GM21360 (cell line): ENCODE data around the gene TCP10L.
"Not testable (repeated sequence)": the region's sequence is repeated elsewhere in the genome, so short reads cannot be mapped to it uniquely, and the experiment has no call there.

Source experiments
- ATAC-seq: cut with Tn5 transposase; IDR thresholded peaks from one replicate; pipeline ENCODE4 v1.9.1; 2021; ENCODE audit warnings: mild to moderate bottlenecking, moderate library complexity; ENCODE audit not compliant: unreplicated experiment

The TCP10L gene, protein sequence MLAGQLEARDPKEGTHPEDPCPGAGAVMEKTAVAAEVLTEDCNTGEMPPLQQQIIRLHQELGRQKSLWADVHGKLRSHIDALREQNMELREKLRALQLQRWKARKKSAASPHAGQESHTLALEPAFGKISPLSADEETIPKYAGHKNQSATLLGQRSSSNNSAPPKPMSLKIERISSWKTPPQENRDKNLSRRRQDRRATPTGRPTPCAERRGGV

GRCh38 chr21:32585042-32585710 lies at the start of gene TCP10L:
Gene TCP10L (minus strand): TSS chr21:32585523. CDS start chr21:32584304, 1,219 bp downstream.
- no peak for ATAC-seq

DNA sequence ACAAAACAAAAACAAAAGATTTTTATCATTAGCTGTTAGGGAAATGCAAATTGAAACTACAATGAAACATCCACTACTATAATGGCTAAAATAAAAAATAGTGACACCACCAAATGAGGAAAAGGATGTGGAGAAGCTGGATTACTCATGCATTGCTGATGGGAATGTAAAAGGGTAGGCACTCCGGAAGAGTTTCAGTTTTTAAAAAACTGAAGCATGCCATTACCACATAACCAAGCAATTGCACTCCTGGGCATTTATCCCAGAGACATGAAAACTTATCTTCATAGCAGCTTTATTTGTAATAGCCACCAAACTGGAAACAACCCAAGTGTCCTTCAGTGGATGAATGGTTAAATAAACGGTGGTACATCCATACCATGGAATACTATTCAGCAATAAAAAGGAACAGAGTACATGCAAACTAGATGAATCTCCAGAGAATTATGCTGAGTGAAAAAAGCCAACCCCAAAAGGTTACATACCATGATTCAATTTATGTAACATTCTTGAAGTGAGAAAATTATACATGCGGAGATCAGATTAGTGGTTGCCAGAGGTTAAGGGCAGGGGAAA lies 41.4 kb upstream of the TCP10L start:
- ATAC-seq, result no peak

DNA sequence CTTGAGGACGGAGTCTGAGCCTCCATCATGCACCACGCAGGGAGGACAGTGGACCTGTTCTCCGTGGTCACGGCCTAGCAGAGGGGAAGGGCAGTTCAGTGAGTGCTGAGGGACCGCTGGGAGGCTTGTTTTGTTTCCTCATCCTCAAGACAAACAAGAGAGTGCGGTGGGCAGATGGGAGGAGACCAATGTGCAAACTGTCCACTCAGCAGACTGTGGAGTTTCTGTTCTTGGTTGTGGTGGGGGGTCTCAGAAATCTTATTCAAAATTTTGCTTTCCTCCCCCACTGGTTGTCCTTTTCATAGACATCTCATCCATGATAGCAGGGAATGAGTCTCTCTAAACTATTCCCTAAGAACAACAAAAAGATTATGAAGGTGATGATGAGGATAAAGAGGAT lies 32.9 kb upstream of the TCP10L start:
- not testable (repeated sequence) for ATAC-seq

- ATAC-seq, result no peak
Observed at GRCh38 chr21:32613436-32614043, 28.2 kb upstream of the TCP10L start.

DNA sequence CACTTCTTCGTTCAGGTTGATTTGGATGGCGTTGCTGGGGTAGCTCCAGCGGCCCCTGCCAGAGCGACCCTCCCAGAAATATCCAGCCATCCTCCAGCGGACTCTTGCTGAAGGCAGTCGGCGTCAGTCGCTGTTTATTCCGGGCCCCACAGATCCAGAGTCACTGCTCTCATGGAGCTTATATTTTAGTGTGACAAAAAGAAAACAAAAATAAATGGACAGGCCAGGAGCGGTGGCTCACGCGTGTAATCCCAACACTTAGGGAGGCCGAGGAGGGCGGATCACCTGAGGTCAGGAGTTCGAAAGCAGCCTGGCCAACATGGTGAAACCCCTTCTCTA lies 27.6 kb upstream of the TCP10L start:
- no peak for ATAC-seq

GRCh38 chr21:32612075-32612998 lies 27.0 kb upstream of the TCP10L start, which contains the start of gene CFAP298:
Gene CFAP298 (minus strand): TSS chr21:32612377. CDS start chr21:32612243, 134 bp downstream.
- peak; percentile 95 for ATAC-seq

GRCh38 chr21:32611471-32611997 lies 26.2 kb upstream of the TCP10L start:
- no peak for ATAC-seq

GRCh38 chr21:32610940-32611339 lies 25.6 kb upstream of the TCP10L start:
- not testable (repeated sequence) for ATAC-seq

GRCh38 chr21:32608851-32609250 lies 23.5 kb upstream of the TCP10L start:
- no peak for ATAC-seq

DNA sequence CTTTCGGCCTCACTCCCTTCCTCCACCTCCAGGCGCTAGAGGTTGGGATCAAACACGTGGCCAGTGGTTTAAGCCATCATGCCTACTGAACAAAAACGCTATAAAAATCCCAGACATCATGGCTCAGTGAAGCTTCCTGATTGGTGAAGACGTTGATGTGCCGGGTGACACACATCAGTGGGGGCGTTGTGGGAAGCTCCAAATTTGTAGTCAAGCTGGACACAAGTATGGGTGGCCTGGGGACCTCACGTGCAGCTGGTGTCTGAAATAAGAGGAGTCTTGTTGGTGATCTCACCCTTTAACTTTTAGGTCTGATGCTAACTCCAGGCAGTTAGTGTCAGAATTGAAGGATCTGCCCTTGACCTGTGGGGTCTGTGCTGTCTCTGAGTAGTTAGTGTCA lies 20.1 kb upstream of the TCP10L start:
- no peak for ATAC-seq

GRCh38 chr21:32604464-32604863 lies 19.1 kb upstream of the TCP10L start:
- no peak for ATAC-seq

GRCh38 chr21:32603131-32603530 lies 17.8 kb upstream of the TCP10L start:
- no peak for ATAC-seq

DNA sequence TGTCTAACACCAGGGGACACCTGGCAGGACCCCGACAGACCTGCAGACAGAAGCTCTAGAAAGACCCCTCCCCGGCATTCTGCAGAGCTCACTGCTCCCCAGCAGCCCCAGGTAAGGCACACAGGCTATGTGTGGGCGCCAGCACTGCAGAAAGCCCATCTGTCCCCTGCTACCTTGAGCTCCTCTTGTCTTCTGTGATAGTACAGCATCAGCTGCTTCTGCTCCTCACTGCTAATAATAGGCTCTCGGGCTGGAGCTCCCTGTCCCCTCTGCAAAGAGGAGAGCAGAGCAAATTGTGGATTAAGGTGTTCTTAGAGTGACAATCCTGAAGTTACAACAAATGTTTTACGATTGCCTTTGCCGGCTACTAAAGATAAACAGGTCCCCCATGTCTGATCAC lies 16.8 kb upstream of the TCP10L start:
- no peak for ATAC-seq

DNA sequence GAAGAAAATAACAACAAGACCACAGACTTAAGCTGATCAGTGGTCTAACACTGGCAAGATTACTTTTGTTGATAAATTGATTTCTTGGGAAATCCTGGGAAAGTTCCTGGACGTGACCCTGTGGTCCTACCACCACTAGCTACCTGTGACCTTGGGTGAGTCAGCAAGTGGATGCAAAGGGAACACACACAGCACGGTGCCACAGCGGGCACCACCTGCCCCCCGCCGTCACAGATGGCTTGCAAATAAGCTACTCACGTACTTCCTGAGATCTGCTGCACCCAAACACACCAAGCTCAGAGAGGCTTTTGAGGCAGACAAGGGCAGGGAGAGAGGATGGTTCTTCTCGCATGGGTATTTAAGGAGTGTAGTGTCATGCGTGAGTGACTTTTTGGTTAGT lies 14.2 kb upstream of the TCP10L start:
- ATAC-seq, result no peak

DNA sequence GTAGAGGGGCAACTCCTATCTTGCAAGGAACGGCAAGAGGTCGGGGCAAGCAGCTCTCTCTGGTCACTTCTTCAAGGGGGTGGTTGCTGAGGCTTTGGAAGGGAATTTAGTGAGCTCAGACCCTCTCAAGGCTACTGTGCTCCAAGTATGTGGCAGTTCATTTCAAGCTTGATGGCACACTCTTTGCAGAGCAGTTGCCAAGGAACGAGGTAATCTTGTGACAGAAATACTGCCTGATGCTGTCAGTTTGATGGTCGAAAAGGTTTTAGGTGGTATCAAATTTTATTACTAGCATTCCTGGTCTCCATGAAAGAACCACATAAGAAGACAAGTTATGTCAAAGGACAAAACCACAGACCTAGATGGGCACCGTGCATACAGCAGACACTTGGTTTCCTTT lies 13.8 kb upstream of the TCP10L start:
- ATAC-seq, result no peak

- no peak for ATAC-seq
Observed at GRCh38 chr21:32597205-32597604, 11.9 kb upstream of the TCP10L start.

- ATAC-seq, result no peak
Observed at GRCh38 chr21:32595431-32595830, 10.1 kb upstream of the TCP10L start.

DNA sequence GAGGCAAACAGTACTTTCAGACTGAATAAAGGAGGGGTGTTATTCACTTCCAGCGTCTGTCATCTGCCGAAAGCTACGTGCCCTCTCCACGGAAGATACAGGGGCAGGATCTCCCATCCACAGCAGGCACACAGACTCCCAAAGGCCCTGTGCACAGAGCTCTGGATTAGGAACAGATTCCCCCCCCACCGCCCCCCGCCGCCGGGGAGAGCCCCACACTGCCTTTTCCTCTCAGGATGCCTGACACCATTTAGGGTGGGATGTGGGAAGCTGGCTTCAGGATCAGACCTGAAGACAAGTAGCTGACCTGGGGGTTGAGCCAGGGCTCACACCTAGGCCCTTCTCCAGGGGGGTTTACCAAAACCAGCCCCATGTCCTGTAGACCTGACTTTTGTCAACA lies 8.4 kb upstream of the TCP10L start:
- no peak for ATAC-seq

GRCh38 chr21:32592929-32593502 lies 7.7 kb upstream of the TCP10L start:
- no peak for ATAC-seq

GRCh38 chr21:32590130-32590529 lies 4.8 kb upstream of the TCP10L start:
- ATAC-seq, result no peak
